HG03108 (cell line): ENCODE results near the gene TCF7L2.

Source experiments
- ATAC-seq: cut with Tn5 transposase; IDR thresholded peaks from one replicate; pipeline ENCODE4 v1.9.1; 2021; ENCODE audit warnings: moderate library complexity; ENCODE audit not compliant: unreplicated experiment

Gene TCF7L2

GRCh38 chr10:113041841-113042750 is 92.0 kb downstream of the TCF7L2 start:
- ATAC-seq = no peak

- no peak for ATAC-seq
These were observed 92.8 kb downstream of the TCF7L2 start for GRCh38 chr10:113042868-113043267.

- no peak for ATAC-seq
These were observed 94.1 kb downstream of the TCF7L2 start for GRCh38 chr10:113044016-113044755.

- no peak for ATAC-seq
These were observed 95.4 kb downstream of the TCF7L2 start for GRCh38 chr10:113045147-113046055.

GRCh38 chr10:113047151-113047550 is 97.1 kb downstream of the TCF7L2 start:
- ATAC-seq = no peak

- no peak for ATAC-seq
These were observed 97.5 kb downstream of the TCF7L2 start for GRCh38 chr10:113047605-113047962.

GRCh38 chr10:113047963-113048781 is 98.1 kb downstream of the TCF7L2 start:
- no peak for ATAC-seq

GRCh38 chr10:113049881-113050280 is 99.8 kb downstream of the TCF7L2 start:
- no peak for ATAC-seq

GRCh38 chr10:113052076-113052830 is 102.2 kb downstream of the TCF7L2 start:
- ATAC-seq = no peak

- no peak for ATAC-seq
These were observed 103.0 kb downstream of the TCF7L2 start for GRCh38 chr10:113053091-113053490.

GRCh38 chr10:113053881-113054280 is 103.8 kb downstream of the TCF7L2 start:
- no peak for ATAC-seq

GRCh38 chr10:113055458-113055857 is 105.4 kb downstream of the TCF7L2 start:
- ATAC-seq = no peak

GRCh38 chr10:113056030-113056429 is 106.0 kb downstream of the TCF7L2 start:
- no peak for ATAC-seq

- no peak for ATAC-seq
These were observed 106.5 kb downstream of the TCF7L2 start for GRCh38 chr10:113056441-113057021.

- ATAC-seq = no peak
These were observed 108.0 kb downstream of the TCF7L2 start for GRCh38 chr10:113057948-113058522.

GRCh38 chr10:113058523-113059370 is 108.7 kb downstream of the TCF7L2 start:
- no peak for ATAC-seq

- no peak for ATAC-seq
These were observed 109.3 kb downstream of the TCF7L2 start for GRCh38 chr10:113059371-113059780.
